ENCODE results near the gene KLHL22. TPM values are rescaled to one million over a fixed set of nuclear protein-coding genes. Genes with fewer than 3 reads are reported as not detected.
A peak's percentile ranks its signal among the peaks of the same experiment; 100 is the strongest.
"Not testable (repeated sequence)": the region's sequence is repeated elsewhere in the genome, so short reads cannot be mapped to it uniquely, and the experiment has no call there.

KLHL22 gene
- total RNA-seq, 1 donor from 2014 or later: 18.0 TPM

- no peak for DNase-seq (ENCODE audit: low read depth)
- no peak for TF ChIP-seq CTCF (conservative IDR thresholded peaks at IDR 0.05; ENCODE audit: low read depth, low read length)
- H3K4me3 ChIP-seq (ENCODE audit: low read depth, low read length): peak within 1 kb of the TSS; percentile 87
Measured at GRCh38 chr22:20507253-20508066, 11.9 kb upstream of the KLHL22 start, which contains the start of gene MED15. TSS of gene MED15 (plus strand) at chr22:20507610. CDS start at chr22:20507679, 69 bp downstream.

DNA sequence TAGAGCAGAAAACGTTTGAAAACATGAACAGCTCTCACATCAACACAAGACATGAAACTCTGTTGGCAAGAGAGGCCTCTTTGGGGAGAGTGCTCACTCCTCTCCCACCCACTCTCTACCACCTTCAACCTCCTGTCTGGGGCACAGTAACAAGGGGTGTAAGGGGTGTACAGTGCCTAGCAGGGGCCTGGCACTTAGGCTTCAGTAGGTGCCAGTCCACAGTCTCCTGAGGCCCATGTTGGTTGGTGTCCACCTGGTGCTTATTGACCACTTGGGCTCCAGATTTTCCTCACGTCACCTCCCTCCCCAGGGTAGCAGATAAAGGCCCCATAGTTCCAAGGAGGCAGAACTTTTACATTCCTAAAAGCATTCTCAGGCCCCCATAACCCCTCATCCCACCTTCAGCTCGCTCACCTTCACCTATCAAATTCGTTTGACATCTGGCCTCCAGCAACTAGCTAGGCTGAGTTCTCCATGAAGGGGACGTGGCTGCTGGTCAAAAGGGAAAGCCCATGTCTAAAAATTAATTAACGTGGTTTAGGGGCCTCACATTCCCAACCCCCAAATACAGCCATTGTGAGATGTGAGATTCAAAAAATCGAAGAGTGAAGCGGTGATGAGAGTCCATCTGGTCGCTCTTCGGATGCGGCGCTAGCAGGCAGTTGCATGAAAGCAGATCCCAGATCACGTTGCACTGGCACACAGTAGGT is 11.1 kb upstream of the KLHL22 start:
- no peak for TF ChIP-seq CTCF (conservative IDR thresholded peaks at IDR 0.05; ENCODE audit: low read depth, low read length)
- peak overlapping the region; percentile 87 for H3K4me3 ChIP-seq (ENCODE audit: low read depth, low read length)
- DNase-seq (ENCODE audit: low read depth): no peak

DNA sequence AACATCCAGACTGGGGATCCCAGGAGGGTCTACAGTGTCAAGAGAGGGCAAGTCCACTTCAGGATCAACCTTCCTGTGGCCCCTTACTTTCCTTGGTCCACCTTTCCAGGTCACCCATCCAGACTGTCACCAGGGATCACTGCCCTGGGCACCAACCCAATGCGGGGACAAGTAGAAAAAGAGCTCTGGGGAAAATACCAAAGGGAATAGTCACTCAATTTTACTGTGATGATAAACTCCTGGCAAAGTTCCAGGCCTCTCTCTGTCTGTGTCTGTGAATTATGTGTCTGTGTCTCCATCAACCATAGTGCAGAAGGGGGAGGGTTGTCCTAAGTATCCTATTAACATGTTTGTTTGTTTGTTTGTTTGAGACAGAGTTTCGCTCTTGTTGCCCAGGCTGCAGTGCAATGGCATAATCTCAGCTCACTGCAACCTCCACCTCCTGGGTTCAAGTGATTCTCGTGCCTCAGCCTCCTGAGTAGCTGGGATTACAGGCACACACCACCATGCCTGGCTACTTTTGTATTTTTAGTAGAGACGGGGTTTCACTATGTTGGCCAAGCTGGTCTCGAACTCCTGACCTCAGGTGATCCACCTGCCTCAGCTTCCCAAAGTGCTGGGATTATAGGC is 8.8 kb upstream of the KLHL22 start:
- H3K4me3 ChIP-seq (ENCODE audit: low read depth, low read length); DNase-seq (ENCODE audit: low read depth): not testable (repeated sequence)

DNA sequence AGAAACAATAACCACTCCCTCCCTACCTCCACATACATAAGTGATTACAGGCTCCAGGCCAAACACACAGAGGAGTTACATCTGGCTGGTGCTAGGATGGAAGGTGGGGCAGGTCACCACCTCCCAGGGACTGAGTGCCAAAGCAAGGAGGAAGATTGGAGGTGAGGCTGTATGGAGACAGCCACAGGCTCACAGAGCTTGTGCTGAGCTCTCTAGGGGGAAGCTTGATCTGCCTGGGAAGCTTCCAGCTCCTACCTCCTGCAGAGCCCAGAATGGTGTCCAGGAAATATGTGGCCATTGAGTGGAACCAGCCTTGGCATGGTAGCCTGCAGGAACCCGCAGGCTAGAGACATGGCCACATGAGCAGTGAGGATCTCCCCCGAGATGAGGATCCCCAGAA is 8.2 kb upstream of the KLHL22 start:
- TF ChIP-seq CTCF (conservative IDR thresholded peaks at IDR 0.05; ENCODE audit: low read depth, low read length): no peak
- no peak for DNase-seq (ENCODE audit: low read depth)
- no peak overlapping the region for H3K4me3 ChIP-seq (ENCODE audit: low read depth, low read length)

DNA sequence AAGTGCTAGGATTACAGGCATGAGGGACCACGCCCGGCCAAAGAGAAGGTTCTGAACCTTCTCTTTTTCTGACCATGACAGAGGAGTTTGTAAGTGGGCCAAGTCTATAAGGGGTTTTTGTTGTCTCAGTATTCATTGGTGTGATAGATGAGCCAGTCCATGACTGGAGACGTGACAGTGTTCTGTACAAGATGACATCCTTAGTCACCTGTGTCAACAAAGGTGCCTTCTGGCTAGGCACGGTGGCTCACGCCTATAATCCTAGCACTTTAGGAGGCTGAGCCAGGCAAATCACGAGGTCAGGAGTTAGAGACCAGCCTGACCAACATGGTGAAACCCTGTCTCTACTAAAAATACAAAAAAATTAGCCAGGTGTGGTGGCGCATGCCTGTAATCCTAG is 4.2 kb upstream of the KLHL22 start:
- TF ChIP-seq CTCF (conservative IDR thresholded peaks at IDR 0.05; ENCODE audit: low read depth, low read length): no peak
- H3K4me3 ChIP-seq (ENCODE audit: low read depth, low read length): no peak overlapping the region
- DNase-seq (ENCODE audit: low read depth): no peak

DNA sequence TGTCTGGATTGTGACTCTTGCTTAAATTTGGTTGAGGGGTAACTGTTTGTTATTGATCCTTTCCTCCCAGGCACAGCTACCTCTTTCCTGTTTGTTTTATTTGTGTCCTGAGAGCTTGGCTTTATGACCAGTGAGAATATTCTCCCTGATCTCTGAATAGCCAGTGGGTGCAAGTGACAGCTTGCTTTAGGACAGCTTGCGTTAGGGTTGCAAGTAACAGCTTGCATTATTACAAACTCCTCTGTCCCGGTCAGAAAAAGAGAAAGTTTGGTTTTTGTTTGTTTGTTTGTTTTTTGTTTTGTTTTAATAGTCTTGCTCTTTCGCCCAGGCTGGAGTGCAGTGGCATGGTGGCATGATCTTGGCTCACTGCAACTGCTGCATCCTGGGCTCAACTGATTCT is 3.3 kb upstream of the KLHL22 start:
- no peak overlapping the region for H3K4me3 ChIP-seq (ENCODE audit: low read depth, low read length)
- TF ChIP-seq CTCF (conservative IDR thresholded peaks at IDR 0.05; ENCODE audit: low read depth, low read length): no peak
- DNase-seq (ENCODE audit: low read depth): no peak

DNA sequence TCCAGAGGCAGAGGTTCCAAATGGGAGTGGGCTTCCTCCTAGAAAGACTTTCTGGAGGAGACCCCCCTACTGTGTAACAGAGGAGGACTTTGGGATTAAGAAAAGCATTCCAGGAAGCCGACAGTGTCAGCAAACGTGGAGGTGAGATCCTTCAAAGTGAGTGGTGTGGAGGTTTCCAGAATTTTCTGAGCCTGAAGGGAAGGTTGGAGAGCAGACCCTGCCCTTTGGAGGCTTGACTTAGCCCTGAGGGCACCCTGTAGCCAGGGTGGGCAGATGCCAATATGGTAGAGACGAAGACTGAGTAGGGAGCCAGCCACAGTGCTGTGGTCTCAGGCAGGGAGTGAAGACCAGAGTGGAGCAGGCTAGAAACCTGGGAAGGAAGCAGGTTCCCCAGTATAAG is 1.8 kb upstream of the KLHL22 start:
- DNase-seq (ENCODE audit: low read depth): no peak
- TF ChIP-seq CTCF (conservative IDR thresholded peaks at IDR 0.05; ENCODE audit: low read depth, low read length): no peak
- H3K4me3 ChIP-seq (ENCODE audit: low read depth, low read length): no peak overlapping the region

All from epithelial cell of proximal tubule (primary cell).